HCT116 (cell line): ENCODE measurements around the gene INTS12. TPM values are rescaled to one million over a fixed set of nuclear protein-coding genes. Genes with fewer than 3 reads are reported as not detected.

Experiments used
- ATAC-seq: fragments of 200-7000 bp; cut with Tn5 transposase; 2 replicates; pipeline ENCODE4 v1.9.1; 2020; ENCODE audit warnings: mild to moderate bottlenecking, moderate library complexity
- BruUV-seq: library from RNA; stranded (reverse); fragments of 400-500 nt; replicated peaks from 2 replicates; lab custom pipeline; 2021; lab: Mats Ljungman, UMichigan
- CTCF ChIA-PET: fragments of 300-600 bp; sonication (Branson Sonifier 250); formaldehyde crosslinking; loops from one replicate; lab custom pipeline; 2021; ENCODE audit warnings: antibody characterized with exemption; lab: Charles Lee
- POLR2A ChIA-PET: fragments of 300-600, 350-600 bp; sonication (Branson Sonifier 250); formaldehyde crosslinking; loops from one replicate; lab custom pipeline; 2021; ENCODE audit warnings: antibody characterized with exemption; lab: Charles Lee
- RAD21 ChIA-PET, 2 experiments: fragments of 300-600 bp; sonication (Branson Sonifier 250); formaldehyde crosslinking; loops; one replicate each; lab custom pipeline; 2023; ENCODE audit warnings: low total read pairs in 2 of 2; ENCODE audit not compliant: uncharacterized antibody in 2 of 2, unreplicated experiment in 2 of 2, low non-redundant PET in 1 of 2; lab: Charles Lee
- DNase-seq: peaks from one replicate; pipeline ENCODE4 v3.0.0-alpha.2; 2010; ENCODE audit warnings: low read depth, low spot score
- H2AFZ ChIP-seq: fragments of 200-600 bp; shearing (Covaris generic), sonication (generic); 2 replicates; pipeline ENCODE4 v1.6.1; 2017; ENCODE audit warnings: low read depth, mixed run types, mixed read lengths, antibody characterized with exemption, low read length; ENCODE audit not compliant: poor library complexity, severe bottlenecking
- H3K27ac ChIP-seq: 2 replicates; pipeline ENCODE4 v1.5.1; 2012; ENCODE audit warnings: low read depth, low read length
- H3K27me3 ChIP-seq: fragments of 200-600 bp; sonication (generic); 2 replicates; pipeline ENCODE4 v1.6.1; 2016; ENCODE audit warnings: mixed run types, low read length, mixed read lengths; ENCODE audit not compliant: insufficient read depth
- H3K36me3 ChIP-seq, 2 experiments: fragments of 200-500 bp in 1 of 2; fragments of 200-600 bp in 1 of 2; sonication (Bioruptor generic) in 1 of 2; sonication (generic) in 1 of 2; 2 replicates each; pipeline versions ENCODE4 v1.5.1 to v1.6.1; 2014 to 2016; ENCODE audit warnings: low read length in 2 of 2, inconsistent platforms in 1 of 2, mixed read lengths in 1 of 2, mixed run types in 1 of 2; ENCODE audit not compliant: insufficient read depth in 2 of 2, control insufficient read depth in 1 of 2
- H3K4me1 ChIP-seq, 2 experiments: fragments of 200-600 bp in 1 of 2; sonication (generic) in 1 of 2; 2 replicates each; pipeline versions ENCODE4 v1.5.1 to v1.6.1; 2012 to 2017; ENCODE audit warnings: low read length in 2 of 2, inconsistent platforms in 1 of 2, mild to moderate bottlenecking in 1 of 2, mixed read lengths in 1 of 2, mixed run types in 1 of 2, moderate library complexity in 1 of 2; ENCODE audit not compliant: insufficient read depth in 2 of 2, control insufficient read depth in 1 of 2
- H3K4me2 ChIP-seq: fragments of 200-600 bp; sonication (generic); 2 replicates; pipeline ENCODE4 v1.6.1; 2017; ENCODE audit warnings: mixed run types, low read length, mixed read lengths
- H3K4me3 ChIP-seq, 2 experiments: fragments of 200-600 bp in 1 of 2; sonication (generic) in 1 of 2; replicated peaks in 1 of 2; 2 replicates each; pipeline ENCODE4 v1.5.1; 2011 to 2016; ENCODE audit warnings: low read length in 2 of 2, control low read depth in 1 of 2, low read depth in 1 of 2, mild to moderate bottlenecking in 1 of 2, mixed read lengths in 1 of 2, mixed run types in 1 of 2
- H3K79me2 ChIP-seq: fragments of 200-600 bp; sonication (generic); 2 replicates; pipeline ENCODE4 v1.6.1; 2017; ENCODE audit warnings: mild to moderate bottlenecking, mixed run types, low read length, moderate library complexity, mixed read lengths; ENCODE audit not compliant: insufficient read depth
- H3K9ac ChIP-seq: fragments of 200-600 bp; sonication (generic); 2 replicates; pipeline ENCODE4 v1.6.1; 2016; ENCODE audit warnings: low read length, mixed read lengths
- H3K9me2 ChIP-seq: fragments of 200-600 bp; sonication (generic), shearing (Covaris generic); 2 replicates; pipeline ENCODE4 v1.6.1; 2017; ENCODE audit warnings: mixed run types, mild to moderate bottlenecking, moderate library complexity; ENCODE audit not compliant: insufficient read depth
- H3K9me3 ChIP-seq, 2 experiments: fragments of 200-500 bp in 1 of 2; fragments of 200-600 bp in 1 of 2; sonication (Bioruptor generic) in 1 of 2; sonication (generic) in 1 of 2; 2 replicates each; pipeline ENCODE4 v1.6.1; 2014 to 2017; ENCODE audit warnings: low read length in 2 of 2, mixed read lengths in 2 of 2, inconsistent platforms in 1 of 2, low read depth in 1 of 2, mild to moderate bottlenecking in 1 of 2, mixed run types in 1 of 2, moderate library complexity in 1 of 2; ENCODE audit not compliant: control insufficient read depth in 1 of 2, insufficient read depth in 1 of 2
- H4K20me1 ChIP-seq: fragments of 200-600 bp; sonication (generic), shearing (Covaris generic); 2 replicates; pipeline ENCODE4 v1.6.1; 2017; ENCODE audit warnings: mixed run types, mild to moderate bottlenecking, moderate library complexity; ENCODE audit not compliant: insufficient read depth
- ATF3 ChIP-seq: IDR thresholded peaks from 2 replicates; pipeline ENCODE4 v1.6.1; 2012
- CTCF ChIP-seq, 3 experiments: fragments of 200-600 bp in 1 of 3; sonication (generic) in 1 of 3; IDR thresholded peaks in 2 of 3; conservative IDR thresholded peaks in 1 of 3; 2 replicates each; pipeline ENCODE4 v1.5.1; 2012 to 2017; ENCODE audit warnings: low read depth in 2 of 3, low read length in 2 of 3, antibody characterized with exemption in 1 of 3, borderline replicate concordance in 1 of 3, control low read depth in 1 of 3, mild to moderate bottlenecking in 1 of 3, mixed read lengths in 1 of 3, mixed run types in 1 of 3, moderate library complexity in 1 of 3; ENCODE audit not compliant: insufficient read depth in 1 of 3
- ELF1 ChIP-seq: IDR thresholded peaks from 2 replicates; pipeline ENCODE4 v1.6.1; 2012; ENCODE audit warnings: low read depth, borderline replicate concordance
- EZH2 ChIP-seq: fragments of 200-600 bp; sonication (generic); IDR thresholded peaks from 2 replicates; pipeline ENCODE4 v1.6.1; 2017; ENCODE audit warnings: antibody characterized with exemption, mixed run types
- FOSL1 ChIP-seq: IDR thresholded peaks from 2 replicates; pipeline ENCODE4 v1.6.1; 2012; ENCODE audit warnings: low read depth
- MAX ChIP-seq: IDR thresholded peaks from 2 replicates; pipeline ENCODE4 v1.6.1; 2012
- POLR2A ChIP-seq: IDR thresholded peaks from 2 replicates; pipeline ENCODE4 v1.7.0; 2011; ENCODE audit warnings: borderline replicate concordance; ENCODE audit not compliant: insufficient read depth, insufficient read length; ENCODE audit errors: extremely low read depth
- POLR2AphosphoS5 ChIP-seq: IDR thresholded peaks from 2 replicates; pipeline ENCODE4 v1.6.1; 2011; ENCODE audit warnings: mild to moderate bottlenecking, low read depth, low read length, moderate library complexity
- RAD21 ChIP-seq: IDR thresholded peaks from 2 replicates; pipeline ENCODE4 v1.6.1; 2012; ENCODE audit warnings: low read depth, mild to moderate bottlenecking
- SIN3A ChIP-seq: IDR thresholded peaks from 2 replicates; pipeline ENCODE4 v1.6.1; 2012; ENCODE audit warnings: low read depth
- SP1 ChIP-seq: IDR thresholded peaks from 2 replicates; pipeline ENCODE4 v1.6.1; 2012; ENCODE audit warnings: low read depth
- SRF ChIP-seq: IDR thresholded peaks from 2 replicates; pipeline ENCODE4 v1.6.1; 2012; ENCODE audit warnings: low read depth
- YY1 ChIP-seq: IDR thresholded peaks from 2 replicates; pipeline ENCODE4 v1.6.1; 2011; ENCODE audit warnings: low read length, low read depth, moderate library complexity, mild to moderate bottlenecking; ENCODE audit not compliant: insufficient replicate concordance; ENCODE audit errors: extremely low read depth
- ZBTB33 ChIP-seq: IDR thresholded peaks from 2 replicates; pipeline ENCODE4 v1.6.1; 2011; ENCODE audit warnings: mild to moderate bottlenecking, low read length, moderate library complexity; ENCODE audit not compliant: insufficient replicate concordance; ENCODE audit errors: extremely low read depth
- ZFX ChIP-seq: fragments of 450-650 bp; IDR thresholded peaks from 2 replicates; pipeline ENCODE4 v1.6.1; 2017
- ZNF274 ChIP-seq: fragments of 200-500 bp; sonication (Bioruptor generic); IDR thresholded peaks from 2 replicates; pipeline ENCODE4 v1.6.1; 2014; ENCODE audit warnings: mild to moderate bottlenecking, low read depth, low read length, inconsistent platforms
- intact Hi-C: fragments of 100-400 bp; cut with micrococcal nuclease; formaldehyde crosslinking; loops from 2 replicates; pipeline ENCODE4 v1.10.0; 2022
- total RNA-seq: library from RNA; stranded (reverse); gene quantifications from one replicate; pipeline ENCODE4 v1.2.1, GENCODE V29; 2021; ENCODE audit not compliant: unreplicated experiment

Gene INTS12
- total RNA-seq, 1 experiment from 2014 or later: 18.5 TPM

GRCh38 chr4:105708181-105709080 is at the start of gene INTS12, which contains the start of gene GSTCD (continued):
- TF ChIP-seq POLR2AphosphoS5 (peak; percentile 95), EZH2 (no peak), FOSL1 (no peak), ATF3 (no peak), SIN3A (peak; percentile 98)
- TF ChIP-seq, all 23 proteins: peak for 13

GRCh38 chr4:105755375-105755774 is 46.9 kb upstream of the INTS12 start:
- RAD21 ChIA-PET: no interaction called here
- POLR2A ChIA-PET: no interaction called here
- Histone ChIP-seq H3K27me3 (no peaks in the 10 kb centered on the region), H3K27ac (no peak overlapping the region), H3K4me1 (0 out of 4 replicates have a peak, but pooled peaks cover 0 to under 1% of the 10 kb centered on the region in 2 experiments), H3K9ac (no peak overlapping the region), H3K79me2 (no peaks in the 10 kb centered on the region), H3K4me3 (no peak overlapping the region), H4K20me1 (no peaks in the 10 kb centered on the region), H2AFZ (no peak overlapping the region), H3K36me3 (no peaks in the 10 kb centered on the region), H3K4me2 (no peak overlapping the region), H3K9me3 (no peaks in the 10 kb centered on the region), H3K9me2 (no peaks in the 10 kb centered on the region)
- no peak for TF ChIP-seq SP1
- TF ChIP-seq CTCF (IDR thresholded peaks at IDR 0.05 in 2 of 3, conservative IDR thresholded peaks at IDR 0.05 in 1 of 3; ENCODE audit: borderline replicate concordance in 1 of 3, insufficient read depth in 1 of 3, low read depth in 2 of 3, low read length in 2 of 3): no peak
- no peak for TF ChIP-seq MAX
- no peak for TF ChIP-seq ZFX
- TF ChIP-seq EZH2: no peak
- no peak for TF ChIP-seq SIN3A
- TF ChIP-seq POLR2A: no peak
- TF ChIP-seq ZNF274: no peak
- TF ChIP-seq ELF1: no peak
- no peak for TF ChIP-seq RAD21
- TF ChIP-seq FOSL1: no peak
- TF ChIP-seq ZBTB33: no peak
- TF ChIP-seq SRF: no peak
- no peak for TF ChIP-seq YY1
- DNase-seq (no peak), ATAC-seq (no peak)
- BruUV-seq: no TSS peak
- CTCF ChIA-PET: no interaction called here
- intact Hi-C loops: no loop called here
